ENCODE measurements around the gene TAS2R41.

Gene TAS2R41

GRCh38 chr7:143490717-143491306, 13.1 kb downstream of the TAS2R41 start:
- TF ChIP-seq, protein P1, sequence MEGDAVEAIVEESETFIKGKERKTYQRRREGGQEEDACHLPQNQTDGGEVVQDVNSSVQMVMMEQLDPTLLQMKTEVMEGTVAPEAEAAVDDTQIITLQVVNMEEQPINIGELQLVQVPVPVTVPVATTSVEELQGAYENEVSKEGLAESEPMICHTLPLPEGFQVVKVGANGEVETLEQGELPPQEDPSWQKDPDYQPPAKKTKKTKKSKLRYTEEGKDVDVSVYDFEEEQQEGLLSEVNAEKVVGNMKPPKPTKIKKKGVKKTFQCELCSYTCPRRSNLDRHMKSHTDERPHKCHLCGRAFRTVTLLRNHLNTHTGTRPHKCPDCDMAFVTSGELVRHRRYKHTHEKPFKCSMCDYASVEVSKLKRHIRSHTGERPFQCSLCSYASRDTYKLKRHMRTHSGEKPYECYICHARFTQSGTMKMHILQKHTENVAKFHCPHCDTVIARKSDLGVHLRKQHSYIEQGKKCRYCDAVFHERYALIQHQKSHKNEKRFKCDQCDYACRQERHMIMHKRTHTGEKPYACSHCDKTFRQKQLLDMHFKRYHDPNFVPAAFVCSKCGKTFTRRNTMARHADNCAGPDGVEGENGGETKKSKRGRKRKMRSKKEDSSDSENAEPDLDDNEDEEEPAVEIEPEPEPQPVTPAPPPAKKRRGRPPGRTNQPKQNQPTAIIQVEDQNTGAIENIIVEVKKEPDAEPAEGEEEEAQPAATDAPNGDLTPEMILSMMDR (IDR thresholded peaks at IDR 0.05; ENCODE audit: poor library complexity, severe bottlenecking): peak; percentile 64
- ATAC-seq (ENCODE audit: low read depth): peak; percentile 56
- Histone ChIP-seq H3K36me3 (ENCODE audit: low read depth) (no peaks in the 10 kb centered on the region), H3K4me3 (ENCODE audit: severe bottlenecking) (no peak overlapping the region), H3K4me1 (ENCODE audit: insufficient read depth, poor library complexity, severe bottlenecking) (no peaks in the 10 kb centered on the region), H3K27me3 (ENCODE audit: insufficient read depth, poor library complexity, severe bottlenecking) (no peaks in the 10 kb centered on the region), H3K9me3 (ENCODE audit: severe bottlenecking) (no peaks in the 10 kb centered on the region), H3K27ac (ENCODE audit: poor library complexity, severe bottlenecking) (no peak overlapping the region)
- DNase-seq (ENCODE audit: low spot score): no peak

DNA sequence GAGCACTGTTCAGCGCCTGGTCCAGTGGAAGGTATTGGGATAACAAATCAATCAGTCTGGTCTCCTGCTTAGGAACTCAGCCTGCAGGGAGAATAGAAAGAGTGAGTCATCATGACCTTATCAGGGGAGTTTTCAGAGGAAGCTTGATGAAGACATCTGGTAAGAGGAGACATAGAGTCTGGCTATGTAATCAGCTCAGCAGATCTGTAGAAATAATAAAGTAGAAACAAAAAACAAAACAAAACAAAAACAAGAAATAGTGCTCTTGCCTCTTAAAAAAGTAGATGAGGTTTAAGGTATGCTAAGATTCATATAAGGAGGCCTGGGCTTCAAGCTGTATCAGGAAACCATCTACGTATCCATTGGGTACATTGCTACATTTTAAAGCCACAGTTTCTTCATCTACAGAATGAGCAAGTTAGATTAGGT, 14.4 kb downstream of the TAS2R41 start:
- ATAC-seq (ENCODE audit: low read depth): peak; percentile 88
- no peaks in the 10 kb centered on the region for H3K4me1 ChIP-seq (ENCODE audit: insufficient read depth, poor library complexity, severe bottlenecking)
- H3K36me3 ChIP-seq (ENCODE audit: low read depth): no peaks in the 10 kb centered on the region
- TF ChIP-seq, protein P1 (IDR thresholded peaks at IDR 0.05; ENCODE audit: poor library complexity, severe bottlenecking): no peak
- DNase-seq (ENCODE audit: low spot score): no peak
- H3K27me3 ChIP-seq (ENCODE audit: insufficient read depth, poor library complexity, severe bottlenecking): no peaks in the 10 kb centered on the region
- H3K4me3 ChIP-seq (ENCODE audit: severe bottlenecking): no peak overlapping the region
- no peak overlapping the region for H3K27ac ChIP-seq (ENCODE audit: poor library complexity, severe bottlenecking)
- no peaks in the 10 kb centered on the region for H3K9me3 ChIP-seq (ENCODE audit: severe bottlenecking)

DNA sequence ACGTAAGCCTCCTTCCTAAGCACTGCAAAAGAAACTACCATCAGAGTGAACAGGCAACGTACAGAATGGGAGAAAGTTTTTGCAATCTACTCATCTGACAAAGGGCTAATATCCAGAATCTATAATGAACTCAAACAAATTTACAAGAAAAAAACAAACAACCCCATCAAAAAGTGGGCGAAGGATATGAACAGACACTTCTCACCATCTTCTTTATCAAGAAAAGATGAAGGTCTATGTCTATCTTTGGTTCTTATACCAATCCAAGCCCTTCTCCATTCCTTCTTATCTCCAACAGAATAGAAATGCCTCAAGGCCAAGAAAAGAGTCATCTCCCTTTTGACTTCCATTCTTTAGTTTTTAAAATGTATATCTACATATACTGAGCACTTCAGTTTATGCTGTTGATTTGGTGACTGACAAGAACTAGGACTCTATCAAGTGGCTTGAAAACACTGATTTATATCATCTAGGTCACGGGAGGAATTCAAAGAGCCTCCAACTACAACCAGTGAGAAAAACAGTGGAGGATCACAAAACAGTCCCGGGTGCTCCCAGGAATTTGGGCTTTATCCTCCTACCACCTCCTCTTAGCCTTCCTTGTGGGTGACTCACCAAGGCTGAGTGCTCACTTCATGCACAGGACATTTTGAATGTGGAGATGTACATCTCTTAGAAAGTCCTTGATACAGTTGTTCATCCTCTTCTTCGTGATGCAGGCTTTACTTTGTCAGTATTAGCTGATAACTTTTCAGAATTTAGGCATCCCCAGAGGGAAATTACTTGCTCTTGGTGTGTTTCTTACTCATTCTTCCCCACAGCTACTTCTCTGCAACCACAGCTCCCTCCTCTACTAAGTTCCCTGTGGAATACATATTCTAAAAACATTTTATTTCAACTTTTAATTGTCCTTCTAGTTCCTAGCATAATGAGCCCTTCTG, 15.4 kb downstream of the TAS2R41 start:
- Histone ChIP-seq H3K9me3 (ENCODE audit: severe bottlenecking) (no peaks in the 10 kb centered on the region), H3K36me3 (ENCODE audit: low read depth) (no peaks in the 10 kb centered on the region), H3K4me3 (ENCODE audit: severe bottlenecking) (no peak overlapping the region), H3K4me1 (ENCODE audit: insufficient read depth, poor library complexity, severe bottlenecking) (no peaks in the 10 kb centered on the region), H3K27me3 (ENCODE audit: insufficient read depth, poor library complexity, severe bottlenecking) (no peaks in the 10 kb centered on the region), H3K27ac (ENCODE audit: poor library complexity, severe bottlenecking) (no peak overlapping the region)
- TF ChIP-seq, protein P1 (IDR thresholded peaks at IDR 0.05; ENCODE audit: poor library complexity, severe bottlenecking): no peak
- DNase-seq (ENCODE audit: low spot score) (no peak), ATAC-seq (ENCODE audit: low read depth) (no peak)

GRCh38 chr7:143493751-143494150, 16.1 kb downstream of the TAS2R41 start:
- ATAC-seq (ENCODE audit: low read depth): no peak

More at GRCh38 chr7:143493751-143494150, 16.1 kb downstream of the TAS2R41 start:
- Histone ChIP-seq H3K9me3 (ENCODE audit: severe bottlenecking) (no peaks in the 10 kb centered on the region), H3K4me3 (ENCODE audit: severe bottlenecking) (no peak overlapping the region), H3K4me1 (ENCODE audit: insufficient read depth, poor library complexity, severe bottlenecking) (no peaks in the 10 kb centered on the region), H3K27me3 (ENCODE audit: insufficient read depth, poor library complexity, severe bottlenecking) (no peaks in the 10 kb centered on the region), H3K27ac (ENCODE audit: poor library complexity, severe bottlenecking) (no peak overlapping the region), H3K36me3 (ENCODE audit: low read depth) (no peaks in the 10 kb centered on the region)
- DNase-seq (ENCODE audit: low spot score): no peak
- TF ChIP-seq, protein P1 (IDR thresholded peaks at IDR 0.05; ENCODE audit: poor library complexity, severe bottlenecking): no peak
